H1 (cell line): ENCODE measurements around the gene ZBED6. TPM values are rescaled to one million over a fixed set of nuclear protein-coding genes. Genes with fewer than 3 reads are reported as not detected.

Source experiments
- BRCA1 ChIP-seq: IDR thresholded peaks from 2 replicates; pipeline ENCODE4 v1.6.1; 2012; ENCODE audit warnings: low read depth, low read length, improper control_type of control experiment
- CREB1 ChIP-seq: IDR thresholded peaks from 2 replicates; pipeline ENCODE4 v1.6.1; 2012; ENCODE audit warnings: inconsistent platforms
- EGR1 ChIP-seq: IDR thresholded peaks from 2 replicates; pipeline ENCODE4 v1.6.1; 2011; ENCODE audit warnings: low read depth, low read length, borderline replicate concordance
- EP300 ChIP-seq, 2 experiments: IDR thresholded peaks; 1 replicate in 1 of 2; 2 replicates in 1 of 2; pipeline ENCODE4 v1.6.1; 2011 to 2012; ENCODE audit warnings: low read depth in 2 of 2, low read length in 2 of 2, mild to moderate bottlenecking in 2 of 2, borderline replicate concordance in 1 of 2, inconsistent platforms in 1 of 2, moderate library complexity in 1 of 2
- FOSL1 ChIP-seq: IDR thresholded peaks from 2 replicates; pipeline ENCODE4 v1.6.1; 2011; ENCODE audit warnings: mild to moderate bottlenecking, low read depth, low read length, moderate library complexity; ENCODE audit not compliant: insufficient read depth
- JUN ChIP-seq: IDR thresholded peaks from 2 replicates; pipeline ENCODE4 v1.6.1; 2011; ENCODE audit warnings: low read depth, mild to moderate bottlenecking, improper control_type of control experiment, low read length
- POLR2A ChIP-seq, 2 experiments: IDR thresholded peaks; 1 replicate in 1 of 2; 2 replicates in 1 of 2; pipeline ENCODE4 v1.6.1; 2011; ENCODE audit warnings: low read depth in 2 of 2, low read length in 2 of 2, mild to moderate bottlenecking in 2 of 2; ENCODE audit errors: control extremely low read depth in 1 of 2
- polyA plus RNA-seq, 7 experiments: library from polyadenylated mRNA; depleted of rRNA in 3 of 7; stranded (reverse) in 5 of 7; unstranded in 2 of 7; fragments of >200 nt in 5 of 7; fragments of 200-250 nt in 2 of 7; gene quantifications; 1 replicate in 5 of 7; 2 replicates in 1 of 7; 4 replicates in 1 of 7; pipeline versions ENCODE4 v1.2.1 to v1.2.3, GENCODE V29; 2011 to 2013; ENCODE audit warnings: missing spikeins in 2 of 7, mixed read lengths in 2 of 7
- total RNA-seq: library from RNA; stranded (reverse); fragmentation: NEBNext Ultra II Directional; extraction: Animal tissue kit (Norgen Biotek cat#: 25700); gene quantifications from 2 replicates; pipeline ENCODE4 v1.2.1, GENCODE V29; 2021
- TF ChIP-seq, protein P1 (sequence below): fragments of 300-600 bp; sonication (generic); IDR thresholded peaks from 2 replicates; pipeline ENCODE4 v1.7.1; 2012; ENCODE audit warnings: low read length, moderate library complexity, mild to moderate bottlenecking, inconsistent platforms; ENCODE audit not compliant: insufficient replicate concordance

Gene ZBED6
- total and polyA plus RNA-seq, 2 of the 8 experiments (the other 6 are each of a cell fraction or from before 2014, with no cell fraction given) = 1.4 to 25.9 TPM

GRCh38 chr1:203754455-203754864, 41.0 kb upstream of the ZBED6 start (continued):
- TF ChIP-seq, protein P1, sequence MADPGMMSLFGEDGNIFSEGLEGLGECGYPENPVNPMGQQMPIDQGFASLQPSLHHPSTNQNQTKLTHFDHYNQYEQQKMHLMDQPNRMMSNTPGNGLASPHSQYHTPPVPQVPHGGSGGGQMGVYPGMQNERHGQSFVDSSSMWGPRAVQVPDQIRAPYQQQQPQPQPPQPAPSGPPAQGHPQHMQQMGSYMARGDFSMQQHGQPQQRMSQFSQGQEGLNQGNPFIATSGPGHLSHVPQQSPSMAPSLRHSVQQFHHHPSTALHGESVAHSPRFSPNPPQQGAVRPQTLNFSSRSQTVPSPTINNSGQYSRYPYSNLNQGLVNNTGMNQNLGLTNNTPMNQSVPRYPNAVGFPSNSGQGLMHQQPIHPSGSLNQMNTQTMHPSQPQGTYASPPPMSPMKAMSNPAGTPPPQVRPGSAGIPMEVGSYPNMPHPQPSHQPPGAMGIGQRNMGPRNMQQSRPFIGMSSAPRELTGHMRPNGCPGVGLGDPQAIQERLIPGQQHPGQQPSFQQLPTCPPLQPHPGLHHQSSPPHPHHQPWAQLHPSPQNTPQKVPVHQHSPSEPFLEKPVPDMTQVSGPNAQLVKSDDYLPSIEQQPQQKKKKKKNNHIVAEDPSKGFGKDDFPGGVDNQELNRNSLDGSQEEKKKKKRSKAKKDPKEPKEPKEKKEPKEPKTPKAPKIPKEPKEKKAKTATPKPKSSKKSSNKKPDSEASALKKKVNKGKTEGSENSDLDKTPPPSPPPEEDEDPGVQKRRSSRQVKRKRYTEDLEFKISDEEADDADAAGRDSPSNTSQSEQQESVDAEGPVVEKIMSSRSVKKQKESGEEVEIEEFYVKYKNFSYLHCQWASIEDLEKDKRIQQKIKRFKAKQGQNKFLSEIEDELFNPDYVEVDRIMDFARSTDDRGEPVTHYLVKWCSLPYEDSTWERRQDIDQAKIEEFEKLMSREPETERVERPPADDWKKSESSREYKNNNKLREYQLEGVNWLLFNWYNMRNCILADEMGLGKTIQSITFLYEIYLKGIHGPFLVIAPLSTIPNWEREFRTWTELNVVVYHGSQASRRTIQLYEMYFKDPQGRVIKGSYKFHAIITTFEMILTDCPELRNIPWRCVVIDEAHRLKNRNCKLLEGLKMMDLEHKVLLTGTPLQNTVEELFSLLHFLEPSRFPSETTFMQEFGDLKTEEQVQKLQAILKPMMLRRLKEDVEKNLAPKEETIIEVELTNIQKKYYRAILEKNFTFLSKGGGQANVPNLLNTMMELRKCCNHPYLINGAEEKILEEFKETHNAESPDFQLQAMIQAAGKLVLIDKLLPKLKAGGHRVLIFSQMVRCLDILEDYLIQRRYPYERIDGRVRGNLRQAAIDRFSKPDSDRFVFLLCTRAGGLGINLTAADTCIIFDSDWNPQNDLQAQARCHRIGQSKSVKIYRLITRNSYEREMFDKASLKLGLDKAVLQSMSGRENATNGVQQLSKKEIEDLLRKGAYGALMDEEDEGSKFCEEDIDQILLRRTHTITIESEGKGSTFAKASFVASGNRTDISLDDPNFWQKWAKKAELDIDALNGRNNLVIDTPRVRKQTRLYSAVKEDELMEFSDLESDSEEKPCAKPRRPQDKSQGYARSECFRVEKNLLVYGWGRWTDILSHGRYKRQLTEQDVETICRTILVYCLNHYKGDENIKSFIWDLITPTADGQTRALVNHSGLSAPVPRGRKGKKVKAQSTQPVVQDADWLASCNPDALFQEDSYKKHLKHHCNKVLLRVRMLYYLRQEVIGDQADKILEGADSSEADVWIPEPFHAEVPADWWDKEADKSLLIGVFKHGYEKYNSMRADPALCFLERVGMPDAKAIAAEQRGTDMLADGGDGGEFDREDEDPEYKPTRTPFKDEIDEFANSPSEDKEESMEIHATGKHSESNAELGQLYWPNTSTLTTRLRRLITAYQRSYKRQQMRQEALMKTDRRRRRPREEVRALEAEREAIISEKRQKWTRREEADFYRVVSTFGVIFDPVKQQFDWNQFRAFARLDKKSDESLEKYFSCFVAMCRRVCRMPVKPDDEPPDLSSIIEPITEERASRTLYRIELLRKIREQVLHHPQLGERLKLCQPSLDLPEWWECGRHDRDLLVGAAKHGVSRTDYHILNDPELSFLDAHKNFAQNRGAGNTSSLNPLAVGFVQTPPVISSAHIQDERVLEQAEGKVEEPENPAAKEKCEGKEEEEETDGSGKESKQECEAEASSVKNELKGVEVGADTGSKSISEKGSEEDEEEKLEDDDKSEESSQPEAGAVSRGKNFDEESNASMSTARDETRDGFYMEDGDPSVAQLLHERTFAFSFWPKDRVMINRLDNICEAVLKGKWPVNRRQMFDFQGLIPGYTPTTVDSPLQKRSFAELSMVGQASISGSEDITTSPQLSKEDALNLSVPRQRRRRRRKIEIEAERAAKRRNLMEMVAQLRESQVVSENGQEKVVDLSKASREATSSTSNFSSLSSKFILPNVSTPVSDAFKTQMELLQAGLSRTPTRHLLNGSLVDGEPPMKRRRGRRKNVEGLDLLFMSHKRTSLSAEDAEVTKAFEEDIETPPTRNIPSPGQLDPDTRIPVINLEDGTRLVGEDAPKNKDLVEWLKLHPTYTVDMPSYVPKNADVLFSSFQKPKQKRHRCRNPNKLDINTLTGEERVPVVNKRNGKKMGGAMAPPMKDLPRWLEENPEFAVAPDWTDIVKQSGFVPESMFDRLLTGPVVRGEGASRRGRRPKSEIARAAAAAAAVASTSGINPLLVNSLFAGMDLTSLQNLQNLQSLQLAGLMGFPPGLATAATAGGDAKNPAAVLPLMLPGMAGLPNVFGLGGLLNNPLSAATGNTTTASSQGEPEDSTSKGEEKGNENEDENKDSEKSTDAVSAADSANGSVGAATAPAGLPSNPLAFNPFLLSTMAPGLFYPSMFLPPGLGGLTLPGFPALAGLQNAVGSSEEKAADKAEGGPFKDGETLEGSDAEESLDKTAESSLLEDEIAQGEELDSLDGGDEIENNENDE = no peak
- TF ChIP-seq POLR2A (IDR thresholded peaks at IDR 0.05; ENCODE audit: control extremely low read depth in 1 of 2, low read depth in 2 of 2, low read length in 2 of 2) (no peak), CREB1 (no peak), EGR1 (no peak), BRCA1 (no peak), JUN (no peak), EP300 (IDR thresholded peaks at IDR 0.05; ENCODE audit: borderline replicate concordance in 1 of 2, low read depth in 2 of 2, low read length in 2 of 2) (no peak), FOSL1 (no peak)
